SK-N-MC (cell line): ENCODE measurements around the gene TACC2.

ENCODE experiments used
- DNase-seq: peaks from one replicate; pipeline ENCODE4 v3.0.0-alpha.2; 2011; ENCODE audit warnings: low read depth, low spot score
- H3K27ac ChIP-seq: fragments of 200-600 bp; sonication (generic); 2 replicates; pipeline ENCODE4 v1.5.1; 2016; ENCODE audit warnings: mixed run types
- H3K36me3 ChIP-seq: fragments of 200-600 bp; sonication (generic); 2 replicates; pipeline ENCODE4 v1.6.1; 2017; ENCODE audit warnings: antibody characterized with exemption, low read length, mixed read lengths; ENCODE audit not compliant: insufficient read depth
- H3K4me3 ChIP-seq: fragments of 200-600 bp; sonication (generic); 2 replicates; pipeline ENCODE4 v1.5.1; 2016
- H3K9ac ChIP-seq: fragments of 200-600 bp; sonication (generic); 2 replicates; pipeline ENCODE4 v1.8.0; 2017; ENCODE audit warnings: mixed run types, mixed read lengths; ENCODE audit not compliant: insufficient read length
- H3K9me3 ChIP-seq: fragments of 200-600 bp; sonication (generic); 2 replicates; pipeline ENCODE4 v1.6.1; 2017; ENCODE audit warnings: low read depth, mild to moderate bottlenecking, antibody characterized with exemption, low read length, moderate library complexity, mixed read lengths
- EZH2 ChIP-seq: fragments of 200-600 bp; sonication (generic); IDR thresholded peaks from one replicate; pipeline ENCODE4 v1.6.1; 2017; ENCODE audit warnings: antibody characterized with exemption
- FOXP2 ChIP-seq: optimal IDR thresholded peaks from 2 replicates; pipeline ENCODE3; 2011; ENCODE audit warnings: mild to moderate bottlenecking, moderate library complexity; ENCODE audit not compliant: insufficient read depth; ENCODE audit errors: extremely low read length, control extremely low read depth
- POLR2AphosphoS5 ChIP-seq: IDR thresholded peaks from 2 replicates; pipeline ENCODE4 v1.6.1; 2012; ENCODE audit warnings: mild to moderate bottlenecking, low read depth, low read length, borderline replicate concordance

Gene TACC2

GRCh38 chr10:122181876-122182275, 192.9 kb downstream of the TACC2 start:
- TF ChIP-seq EZH2 (no peak), POLR2AphosphoS5 (no peak), FOXP2 (no peak)
- Histone ChIP-seq H3K4me3 (no peak overlapping the region), H3K27ac (no peak overlapping the region), H3K9me3 (no peaks in the 10 kb centered on the region), H3K36me3 (no peaks in the 10 kb centered on the region), H3K9ac (no peak overlapping the region)
- DNase-seq: no peak

DNA sequence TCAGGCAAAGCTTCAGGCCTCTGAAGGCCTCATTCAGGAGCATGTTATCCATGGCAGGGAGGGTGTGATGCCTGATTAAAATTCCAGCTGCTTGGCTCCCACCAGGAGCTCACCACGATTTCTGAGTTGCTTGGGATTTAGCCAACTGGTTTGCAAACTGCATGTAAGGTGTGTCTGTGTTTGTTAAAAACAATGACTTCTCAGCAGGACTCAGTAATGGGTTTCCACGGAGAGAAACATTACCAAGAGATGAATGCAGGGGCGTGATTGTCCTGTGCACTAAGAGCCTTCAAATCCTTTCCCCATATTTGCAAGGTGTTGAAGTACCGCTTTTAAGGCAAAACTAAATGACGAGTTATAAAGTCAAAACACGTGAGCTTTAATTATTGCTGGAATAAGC, 193.3 kb downstream of the TACC2 start:
- TF ChIP-seq POLR2AphosphoS5 (no peak), FOXP2 (no peak), EZH2 (no peak)
- no peak overlapping the region for H3K4me3 ChIP-seq
- H3K9me3 ChIP-seq: no peaks in the 10 kb centered on the region
- DNase-seq: no peak
- H3K27ac ChIP-seq: no peak overlapping the region
- H3K36me3 ChIP-seq: no peaks in the 10 kb centered on the region
- no peak overlapping the region for H3K9ac ChIP-seq

GRCh38 chr10:122184254-122184653, 195.3 kb downstream of the TACC2 start:
- no peaks in the 10 kb centered on the region for H3K36me3 ChIP-seq
- TF ChIP-seq FOXP2 (no peak), POLR2AphosphoS5 (no peak), EZH2 (no peak)
- H3K27ac ChIP-seq: no peak overlapping the region
- DNase-seq: no peak
- no peaks in the 10 kb centered on the region for H3K9me3 ChIP-seq
- H3K4me3 ChIP-seq: no peak overlapping the region
- no peak overlapping the region for H3K9ac ChIP-seq

- Histone ChIP-seq H3K9me3 (no peaks in the 10 kb centered on the region), H3K36me3 (no peaks in the 10 kb centered on the region), H3K4me3 (no peak overlapping the region), H3K27ac (no peak overlapping the region), H3K9ac (no peak overlapping the region)
- DNase-seq: no peak
- TF ChIP-seq EZH2 (no peak), POLR2AphosphoS5 (no peak), FOXP2 (no peak)
Observed at GRCh38 chr10:122185643-122186042, 196.7 kb downstream of the TACC2 start.

- no peak for DNase-seq
- Histone ChIP-seq H3K9me3 (no peaks in the 10 kb centered on the region), H3K4me3 (no peak overlapping the region), H3K27ac (no peak overlapping the region), H3K36me3 (no peaks in the 10 kb centered on the region), H3K9ac (no peak overlapping the region)
- TF ChIP-seq POLR2AphosphoS5 (no peak), EZH2 (no peak), FOXP2 (no peak)
Observed at GRCh38 chr10:122186816-122187810, 198.2 kb downstream of the TACC2 start.

GRCh38 chr10:122188706-122189105, 199.7 kb downstream of the TACC2 start:
- TF ChIP-seq FOXP2: no peak
- TF ChIP-seq POLR2AphosphoS5: no peak
- TF ChIP-seq EZH2: no peak
- H3K9me3 ChIP-seq: no peaks in the 10 kb centered on the region
- H3K27ac ChIP-seq: no peak overlapping the region
- H3K9ac ChIP-seq: no peak overlapping the region
- H3K4me3 ChIP-seq: no peak overlapping the region
- no peaks in the 10 kb centered on the region for H3K36me3 ChIP-seq
- no peak for DNase-seq

- no peaks in the 10 kb centered on the region for H3K36me3 ChIP-seq
- TF ChIP-seq POLR2AphosphoS5: no peak
- no peak for TF ChIP-seq EZH2
- TF ChIP-seq FOXP2: no peak
- no peak for DNase-seq
- H3K9ac ChIP-seq: no peak overlapping the region
- no peak overlapping the region for H3K27ac ChIP-seq
- H3K4me3 ChIP-seq: no peak overlapping the region
- no peaks in the 10 kb centered on the region for H3K9me3 ChIP-seq
Observed at GRCh38 chr10:122189185-122189584, 200.2 kb downstream of the TACC2 start.

- Histone ChIP-seq H3K36me3 (no peaks in the 10 kb centered on the region), H3K4me3 (no peak overlapping the region), H3K9ac (no peak overlapping the region), H3K27ac (no peak overlapping the region), H3K9me3 (no peaks in the 10 kb centered on the region)
- TF ChIP-seq POLR2AphosphoS5: no peak
- no peak for TF ChIP-seq EZH2
- no peak for TF ChIP-seq FOXP2
- no peak for DNase-seq
Observed at GRCh38 chr10:122190176-122190943, 201.4 kb downstream of the TACC2 start.
